GM18870 (cell line): ENCODE measurements around the gene PRKG1.
"Not testable (repeated sequence)": the region's sequence is repeated elsewhere in the genome, so short reads cannot be mapped to it uniquely, and the experiment has no call there.

Experiments
- ATAC-seq: cut with Tn5 transposase; IDR thresholded peaks from one replicate; pipeline ENCODE4 v1.9.1; 2021; ENCODE audit warnings: moderate library complexity; ENCODE audit not compliant: unreplicated experiment

PRKG1 gene

GRCh38 chr10:51113007-51113406 lies 38.7 kb downstream of the PRKG1 start:
- ATAC-seq, result no peak

- ATAC-seq, result no peak
Observed at GRCh38 chr10:51117053-51117660, 42.9 kb downstream of the PRKG1 start.

- ATAC-seq, result no peak
Observed at GRCh38 chr10:51117794-51118193, 43.5 kb downstream of the PRKG1 start.

- ATAC-seq, result no peak
Observed at GRCh38 chr10:51119441-51119840, 45.2 kb downstream of the PRKG1 start.

- ATAC-seq, result no peak
Observed at GRCh38 chr10:51121861-51122260, 47.6 kb downstream of the PRKG1 start.

- ATAC-seq, result no peak
Observed at GRCh38 chr10:51124852-51125251, 50.6 kb downstream of the PRKG1 start.

- no peak for ATAC-seq
Observed at GRCh38 chr10:51125518-51125917, 51.2 kb downstream of the PRKG1 start.

- no peak for ATAC-seq
Observed at GRCh38 chr10:51129946-51130544, 55.8 kb downstream of the PRKG1 start.

- peak; percentile 53 for ATAC-seq
Observed at GRCh38 chr10:51137756-51138529, 63.7 kb downstream of the PRKG1 start.

- ATAC-seq, result no peak
Observed at GRCh38 chr10:51139176-51139575, 64.9 kb downstream of the PRKG1 start.

- no peak for ATAC-seq
Observed at GRCh38 chr10:51141010-51141409, 66.7 kb downstream of the PRKG1 start.

GRCh38 chr10:51144161-51144781 lies 70.0 kb downstream of the PRKG1 start:
- ATAC-seq, result no peak

- no peak for ATAC-seq
Observed at GRCh38 chr10:51145375-51145774, 71.1 kb downstream of the PRKG1 start.

GRCh38 chr10:51147644-51148399 lies 73.5 kb downstream of the PRKG1 start:
- no peak for ATAC-seq

- no peak for ATAC-seq
Observed at GRCh38 chr10:51156926-51157325, 82.6 kb downstream of the PRKG1 start.

GRCh38 chr10:51158832-51159231 lies 84.5 kb downstream of the PRKG1 start:
- no peak for ATAC-seq

- ATAC-seq, result no peak
Observed at GRCh38 chr10:51159841-51160240, 85.6 kb downstream of the PRKG1 start.

GRCh38 chr10:51162002-51162401 lies 87.7 kb downstream of the PRKG1 start:
- ATAC-seq, result no peak

- not testable (repeated sequence) for ATAC-seq
Observed at GRCh38 chr10:51163380-51164049, 89.2 kb downstream of the PRKG1 start.

GRCh38 chr10:51168086-51168815 lies 94.0 kb downstream of the PRKG1 start:
- no peak for ATAC-seq
